Spleen (tissue), 11 donors: ENCODE measurements around the gene TCP11L2. TPM values are rescaled to one million over a fixed set of nuclear protein-coding genes. Genes with fewer than 3 reads are reported as not detected.

Experiments
- DNase-seq: peaks from one replicate; pipeline ENCODE4 v3.0.0-alpha.2; 2020
- H3K27ac ChIP-seq, 8 donors: fragments of 200-600 bp; sonication (generic) in 7 of 8; 1 replicate in 4 of 8; 2 replicates in 4 of 8; pipeline versions ENCODE4 v1.5.0 to v1.8.0; 2016 to 2021; ENCODE audit warnings: inconsistent platforms in 4 of 8, mild to moderate bottlenecking in 4 of 8, moderate library complexity in 1 of 8
- H3K27me3 ChIP-seq, 7 donors: fragments of 200-600 bp; sonication (generic) in 6 of 7; replicated peaks in 1 of 7; 1 replicate in 4 of 7; 2 replicates in 3 of 7; pipeline versions ENCODE4 v1.5.0 to v1.8.0; 2016 to 2021; ENCODE audit warnings: inconsistent platforms in 3 of 7, mild to moderate bottlenecking in 1 of 7
- H3K36me3 ChIP-seq, 6 donors: fragments of 200-600 bp; sonication (generic) in 5 of 6; 1 replicate in 4 of 6; 2 replicates in 2 of 6; pipeline versions ENCODE4 v1.5.0 to v1.8.0; 2016 to 2021; ENCODE audit warnings: inconsistent platforms in 2 of 6
- H3K4me1 ChIP-seq, 6 donors: fragments of 200-600 bp; sonication (generic) in 5 of 6; 1 replicate in 3 of 6; 2 replicates in 3 of 6; pipeline versions ENCODE4 v1.5.0 to v1.8.0; 2016 to 2021; ENCODE audit warnings: inconsistent platforms in 3 of 6
- H3K4me3 ChIP-seq, 8 donors: fragments of 200-600 bp; sonication (generic) in 7 of 8; 1 replicate in 4 of 8; 2 replicates in 4 of 8; pipeline versions ENCODE4 v1.5.0 to v1.8.0; 2016 to 2021; ENCODE audit warnings: inconsistent platforms in 4 of 8, mild to moderate bottlenecking in 4 of 8, moderate library complexity in 2 of 8
- H3K9me3 ChIP-seq, 8 donors: fragments of 200-600 bp; sonication (generic) in 7 of 8; 1 replicate in 4 of 8; 2 replicates in 4 of 8; pipeline versions ENCODE4 v1.5.0 to v1.8.0; 2016 to 2021; ENCODE audit warnings: inconsistent platforms in 4 of 8
- POLR2A ChIP-seq, 3 donors: fragments of 450-650 bp; IDR thresholded peaks; one replicate each; pipeline ENCODE4 v1.5.1; 2017; ENCODE audit warnings: antibody characterized with exemption in 3 of 3, mild to moderate bottlenecking in 1 of 3
- POLR2AphosphoS5 ChIP-seq, 3 donors: sonication (generic); formaldehyde crosslinking; IDR thresholded peaks; one replicate each; pipeline ENCODE4 v1.5.1; 2017; ENCODE audit warnings: antibody characterized with exemption in 3 of 3
- WGBS, 5 donors: extraction: QIAGEN DNeasy Blood & Tissue Kit in 3 of 5; methylation state at CpG; one replicate each; pipeline versions ENCODE4 v1.1.5 to v1.1.7; 2013 to 2018; 5-methylcytosine and 5-hydroxymethylcytosine counted together
- intact Hi-C: fragments of 100-400 bp; cut with DNase I; formaldehyde crosslinking; loops from one replicate; pipeline ENCODE4 v1.15.0; 2023; ENCODE audit warnings: low total_unique reads
- polyA plus RNA-seq, 3 donors: library from polyadenylated mRNA; stranded (reverse); fragments of 200-250 nt; gene quantifications; one replicate each; pipeline ENCODE4 v1.2.1, GENCODE V29; 2013
- total RNA-seq, 7 donors: library from RNA; depleted of rRNA in 3 of 7; stranded (reverse); fragments of >200 nt in 3 of 7; fragmentation: NEBNext Ultra II Directional in 4 of 7; extraction: Animal tissue kit (Norgen Biotek cat#: 25700) in 4 of 7; gene quantifications; one replicate each; pipeline versions ENCODE4 v1.1.0 to v1.2.1, GENCODE V29; 2016 to 2021
- TF ChIP-seq, protein P1 (sequence below), 11 experiments: fragments of 200-600 bp in 7 of 11; fragments of 450-650 bp in 4 of 11; sonication (generic) in 4 of 11; IDR thresholded peaks in 8 of 11; conservative IDR thresholded peaks in 3 of 11; 1 replicate in 7 of 11; 2 replicates in 4 of 11; pipeline versions ENCODE4 v1.4.0 to v1.8.0; 2016 to 2021; ENCODE audit warnings: antibody characterized with exemption in 11 of 11, inconsistent platforms in 4 of 11, mild to moderate bottlenecking in 1 of 11
- donor health status: healthy with polysubstance abuse.
- donor health status: DM: no; HTN: no; CAD: no; lungs with moderate emphysema.
- donor health status: DM: no; HTN: no; CAD: no.
- donor health status: Bipolar disorder and iron deficiency.
- donor health status: healthy.
- donor health status: DM: no; HTN: no; CAD: no.
- donor health status: DM: yes; HTN: yes; CAD: no.

TCP11L2 gene
- total and polyA plus RNA-seq, 10 donors, result 1.2 to 88.3 (median 45.8) TPM

DNA sequence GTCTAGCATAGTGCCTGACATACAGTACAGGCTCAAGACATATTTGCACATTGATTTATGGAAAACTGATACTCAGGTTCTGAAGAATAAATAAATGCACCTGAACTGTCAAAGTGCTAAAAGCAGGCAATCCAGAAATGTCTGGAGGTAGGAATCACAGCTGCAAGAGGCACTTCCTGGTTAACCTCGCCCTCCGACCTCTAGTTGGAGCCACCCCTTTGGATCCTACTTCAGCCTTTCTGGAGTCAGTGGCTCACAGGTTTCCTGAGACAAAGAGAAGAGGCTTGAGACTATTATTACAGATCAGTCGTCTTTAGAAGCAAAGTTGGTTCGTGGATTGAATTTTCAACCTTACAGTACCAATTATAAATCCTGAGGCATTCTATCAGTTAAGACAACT is 13.0 kb downstream of the TCP11L2 start:
- no peak for DNase-seq
- Histone ChIP-seq H3K27ac (no peak overlapping the region), H3K36me3 (peaks cover 4 to 89% (median 45%) of the 10 kb centered on the region in 6 donors), H3K9me3 (no peaks in the 10 kb centered on the region), H3K27me3 (no peaks in the 10 kb centered on the region), H3K4me3 (no peak overlapping the region), H3K4me1 (peaks cover 7 to 36% (median 19%) of the 10 kb centered on the region in 6 donors)
- TF ChIP-seq, protein P1, sequence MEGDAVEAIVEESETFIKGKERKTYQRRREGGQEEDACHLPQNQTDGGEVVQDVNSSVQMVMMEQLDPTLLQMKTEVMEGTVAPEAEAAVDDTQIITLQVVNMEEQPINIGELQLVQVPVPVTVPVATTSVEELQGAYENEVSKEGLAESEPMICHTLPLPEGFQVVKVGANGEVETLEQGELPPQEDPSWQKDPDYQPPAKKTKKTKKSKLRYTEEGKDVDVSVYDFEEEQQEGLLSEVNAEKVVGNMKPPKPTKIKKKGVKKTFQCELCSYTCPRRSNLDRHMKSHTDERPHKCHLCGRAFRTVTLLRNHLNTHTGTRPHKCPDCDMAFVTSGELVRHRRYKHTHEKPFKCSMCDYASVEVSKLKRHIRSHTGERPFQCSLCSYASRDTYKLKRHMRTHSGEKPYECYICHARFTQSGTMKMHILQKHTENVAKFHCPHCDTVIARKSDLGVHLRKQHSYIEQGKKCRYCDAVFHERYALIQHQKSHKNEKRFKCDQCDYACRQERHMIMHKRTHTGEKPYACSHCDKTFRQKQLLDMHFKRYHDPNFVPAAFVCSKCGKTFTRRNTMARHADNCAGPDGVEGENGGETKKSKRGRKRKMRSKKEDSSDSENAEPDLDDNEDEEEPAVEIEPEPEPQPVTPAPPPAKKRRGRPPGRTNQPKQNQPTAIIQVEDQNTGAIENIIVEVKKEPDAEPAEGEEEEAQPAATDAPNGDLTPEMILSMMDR (IDR thresholded peaks at IDR 0.05 in 8 of 11, conservative IDR thresholded peaks at IDR 0.05 in 3 of 11), result no peak
- TF ChIP-seq POLR2A (IDR thresholded peaks at IDR 0.05), result no peak
- TF ChIP-seq POLR2AphosphoS5 (IDR thresholded peaks at IDR 0.05), result no peak
- 80 to 87% (median 84%) methylated on average over 4 of the region's 4 CpGs for WGBS, 5 donors
- intact Hi-C loops, result no loop called here

DNA sequence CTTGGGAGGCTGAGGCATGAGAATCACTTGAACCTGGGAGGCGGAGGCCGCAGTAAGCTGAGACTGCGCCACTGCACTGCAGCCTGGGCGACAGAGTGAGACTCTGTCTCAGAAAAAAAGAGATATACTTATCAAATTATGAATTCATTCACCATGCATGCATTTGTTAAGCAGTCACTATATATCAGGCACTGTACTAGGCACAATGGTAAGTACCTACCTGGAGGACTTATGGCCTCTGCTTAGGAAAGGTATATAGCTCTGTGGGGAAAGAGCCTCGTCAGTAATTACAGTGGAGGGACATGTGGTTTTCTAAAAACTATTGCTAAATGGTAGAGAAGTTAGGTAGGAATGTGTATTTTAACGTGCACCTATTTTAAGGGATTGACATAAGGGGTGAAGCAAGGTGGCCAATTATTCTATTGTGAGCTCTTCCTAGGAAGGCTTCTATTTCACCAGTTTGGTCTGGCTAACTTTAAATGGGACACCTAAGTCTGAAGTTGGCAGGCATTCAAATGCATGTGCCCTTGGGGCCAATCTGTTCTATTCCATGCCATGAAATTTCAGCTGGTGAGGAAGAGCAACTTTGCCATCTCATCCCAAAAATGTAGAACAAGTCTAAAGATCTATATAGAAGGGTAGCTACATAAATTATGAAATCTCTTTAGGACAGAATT is 15.0 kb downstream of the TCP11L2 start:
- TF ChIP-seq POLR2A (IDR thresholded peaks at IDR 0.05), result no peak
- TF ChIP-seq, protein P1 (IDR thresholded peaks at IDR 0.05 in 8 of 11, conservative IDR thresholded peaks at IDR 0.05 in 3 of 11), result no peak
- no peak for TF ChIP-seq POLR2AphosphoS5 (IDR thresholded peaks at IDR 0.05)
- Histone ChIP-seq H3K4me1 (peaks cover 0 to 16% (median 5%) of the 10 kb centered on the region in 6 donors), H3K9me3 (no peaks in the 10 kb centered on the region), H3K4me3 (no peak overlapping the region), H3K36me3 (peaks cover 6 to 100% (median 63%) of the 10 kb centered on the region in 6 donors), H3K27ac (no peak overlapping the region), H3K27me3 (no peaks in the 10 kb centered on the region)
- intact Hi-C loops, result no loop called here
- WGBS, 5 donors, result 84 to 94% (median 89%) methylated on average over 6 of the region's 6 CpGs
- DNase-seq, result no peak

DNA sequence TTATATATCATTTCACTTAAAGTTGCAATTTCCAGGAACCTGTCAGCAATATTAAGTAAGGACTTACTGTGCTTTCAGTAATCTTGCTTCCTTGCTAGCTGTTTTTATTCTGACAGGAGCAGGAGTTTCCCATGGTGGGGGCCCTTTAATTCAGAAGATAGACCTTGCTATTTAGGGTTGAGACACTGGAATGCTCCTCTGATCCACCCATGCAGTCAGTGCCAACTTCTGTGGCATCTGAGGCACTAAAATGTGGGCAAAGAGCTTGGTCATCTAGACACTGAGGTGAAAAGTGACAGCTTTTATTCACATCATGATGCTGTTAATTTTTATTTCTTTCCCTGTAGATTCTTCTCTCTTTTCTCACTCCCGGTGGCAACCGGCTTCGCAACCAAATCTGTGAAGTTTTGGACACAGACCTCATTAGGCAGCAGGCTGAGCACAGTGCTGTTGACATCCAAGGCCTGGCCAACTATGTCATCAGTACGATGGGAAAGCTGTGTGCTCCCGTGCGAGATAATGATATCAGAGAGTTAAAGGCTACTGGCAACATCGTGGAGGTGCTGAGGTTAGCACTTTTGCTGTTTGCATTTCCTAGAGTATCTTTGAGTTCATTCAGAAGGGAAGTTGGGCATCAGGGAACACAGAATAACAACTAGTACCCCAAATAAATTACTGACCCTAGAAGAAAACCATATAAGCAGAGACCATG is 18.8 kb downstream of the TCP11L2 start:
- H3K27ac ChIP-seq, result no peak overlapping the region
- H3K9me3 ChIP-seq, result no peaks in the 10 kb centered on the region
- WGBS, 5 donors, result 81 to 89% (median 88%) methylated on average over 7 of the region's 7 CpGs
- DNase-seq, result no peak
- peaks cover 0 to 2% (median 0%) of the 10 kb centered on the region in 6 donors for H3K4me1 ChIP-seq
- TF ChIP-seq POLR2AphosphoS5 (IDR thresholded peaks at IDR 0.05), result no peak
- TF ChIP-seq, protein P1 (IDR thresholded peaks at IDR 0.05 in 8 of 11, conservative IDR thresholded peaks at IDR 0.05 in 3 of 11), result no peak
- no peak for TF ChIP-seq POLR2A (IDR thresholded peaks at IDR 0.05)
- H3K4me3 ChIP-seq, result no peak overlapping the region
- H3K27me3 ChIP-seq, result no peaks in the 10 kb centered on the region
- intact Hi-C loops, result no loop called here
- H3K36me3 ChIP-seq, result peaks cover 6 to 100% (median 86%) of the 10 kb centered on the region in 6 donors

DNA sequence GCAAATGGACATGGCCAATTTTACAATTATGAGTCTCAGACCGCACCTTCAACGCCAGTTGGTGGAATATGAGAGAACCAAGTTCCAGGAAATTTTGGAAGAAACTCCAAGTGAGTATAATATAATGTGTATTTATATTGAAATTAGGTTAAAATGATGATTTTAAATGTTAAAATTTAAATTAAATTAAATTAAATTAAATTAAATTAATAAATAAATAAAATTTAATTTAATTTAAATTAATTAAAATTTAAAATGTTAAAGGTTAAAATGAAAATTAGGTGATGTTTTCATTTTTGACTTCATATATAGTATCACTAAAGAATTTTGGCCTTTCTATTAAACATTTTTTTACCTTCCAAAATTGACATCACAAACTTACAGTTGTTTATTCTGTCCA is 21.0 kb downstream of the TCP11L2 start:
- Histone ChIP-seq H3K27me3 (no peaks in the 10 kb centered on the region), H3K4me1 (no peaks in the 10 kb centered on the region), H3K27ac (no peak overlapping the region), H3K36me3 (peaks cover 3 to 100% (median 77%) of the 10 kb centered on the region in 6 donors), H3K4me3 (no peak overlapping the region), H3K9me3 (no peaks in the 10 kb centered on the region)
- no peak for DNase-seq
- WGBS, 5 donors, result 96 to 99% (median 99%) methylated on average over 2 of the region's 2 CpGs
- TF ChIP-seq, protein P1 (IDR thresholded peaks at IDR 0.05 in 8 of 11, conservative IDR thresholded peaks at IDR 0.05 in 3 of 11), result no peak
- no peak for TF ChIP-seq POLR2AphosphoS5 (IDR thresholded peaks at IDR 0.05)
- no peak for TF ChIP-seq POLR2A (IDR thresholded peaks at IDR 0.05)
- intact Hi-C loops, result no loop called here
